HEK293 (cell line): ENCODE measurements around the gene EFHC1.

Source experiments
- BCL11B ChIP-seq: fragments of 450-650 bp; formaldehyde crosslinking; IDR thresholded peaks from 2 replicates; pipeline ENCODE4 v1.5.1; 2016; ENCODE audit warnings: low read depth, missing biosample characterization, missing genetic modification characterization
- ELK4 ChIP-seq: IDR thresholded peaks from 2 replicates; pipeline ENCODE4 v1.6.1; 2011; ENCODE audit warnings: mild to moderate bottlenecking, low read depth, low read length, borderline replicate concordance
- GLIS1 ChIP-seq: fragments of 450-650 bp; formaldehyde crosslinking; IDR thresholded peaks from 2 replicates; pipeline ENCODE4 v1.5.1; 2016; ENCODE audit warnings: missing biosample characterization, missing genetic modification characterization
- HOXD13 ChIP-seq: sonication (generic); formaldehyde crosslinking; IDR thresholded peaks from 2 replicates; pipeline ENCODE4 v1.8.0; 2022; ENCODE audit warnings: missing genetic modification reagents, borderline replicate concordance
- INSM2 ChIP-seq: fragments of 450-650 bp; formaldehyde crosslinking; IDR thresholded peaks from 2 replicates; pipeline ENCODE4 v1.5.1; 2016; ENCODE audit warnings: missing biosample characterization, missing genetic modification characterization
- KLF8 ChIP-seq: fragments of 450-650 bp; formaldehyde crosslinking; IDR thresholded peaks from 2 replicates; pipeline ENCODE4 v1.5.1; 2016; ENCODE audit warnings: missing biosample characterization, missing genetic modification characterization
- SETDB1 ChIP-seq: IDR thresholded peaks from one replicate; pipeline ENCODE4 v1.6.1; 2017; ENCODE audit warnings: mild to moderate bottlenecking, low read length, moderate library complexity, mixed read lengths; ENCODE audit not compliant: insufficient read length
- ZBTB17 ChIP-seq: fragments of 450-650 bp; formaldehyde crosslinking; IDR thresholded peaks from 2 replicates; pipeline ENCODE4 v1.5.1; 2016; ENCODE audit warnings: missing biosample characterization, missing genetic modification characterization
- ZFP3 ChIP-seq: fragments of 450-650 bp; formaldehyde crosslinking; IDR thresholded peaks from 2 replicates; pipeline ENCODE4 v1.5.1; 2016; ENCODE audit warnings: low read depth, missing biosample characterization, missing genetic modification characterization
- ZNF114 ChIP-seq: fragments of 450-650 bp; formaldehyde crosslinking; IDR thresholded peaks from 2 replicates; pipeline ENCODE4 v1.5.0; 2017; ENCODE audit warnings: missing biosample characterization, missing genetic modification characterization
- ZNF140 ChIP-seq: fragments of 450-650 bp; formaldehyde crosslinking; IDR thresholded peaks from 2 replicates; pipeline ENCODE4 v1.5.1; 2016; ENCODE audit warnings: missing biosample characterization, missing genetic modification characterization
- ZNF148 ChIP-seq: fragments of 450-650 bp; formaldehyde crosslinking; IDR thresholded peaks from 2 replicates; pipeline ENCODE4 v1.5.0; 2017; ENCODE audit warnings: missing biosample characterization, missing genetic modification characterization, borderline replicate concordance
- ZNF169 ChIP-seq: fragments of 450-650 bp; formaldehyde crosslinking; IDR thresholded peaks from 2 replicates; pipeline ENCODE4 v1.5.1; 2016; ENCODE audit warnings: missing biosample characterization, missing genetic modification characterization
- ZNF184 ChIP-seq: fragments of 450-650 bp; IDR thresholded peaks from 2 replicates; pipeline ENCODE4 v1.5.1; 2018; ENCODE audit warnings: missing biosample characterization, mild to moderate bottlenecking, missing genetic modification characterization
- ZNF223 ChIP-seq: fragments of 450-650 bp; formaldehyde crosslinking; IDR thresholded peaks from 2 replicates; pipeline ENCODE4 v1.5.1; 2016; ENCODE audit warnings: missing biosample characterization, missing genetic modification characterization
- ZNF23 ChIP-seq: fragments of 450-650 bp; formaldehyde crosslinking; IDR thresholded peaks from 2 replicates; pipeline ENCODE4 v1.5.1; 2016; ENCODE audit warnings: missing biosample characterization, missing genetic modification characterization, borderline replicate concordance
- ZNF266 ChIP-seq: fragments of 450-650 bp; formaldehyde crosslinking; IDR thresholded peaks from 2 replicates; pipeline ENCODE4 v1.5.1; 2016; ENCODE audit warnings: missing biosample characterization, missing genetic modification characterization, low read depth
- ZNF350 ChIP-seq: fragments of 450-650 bp; formaldehyde crosslinking; IDR thresholded peaks from 2 replicates; pipeline ENCODE4 v1.5.0; 2017; ENCODE audit warnings: missing biosample characterization, mild to moderate bottlenecking, missing genetic modification characterization
- ZNF404 ChIP-seq: fragments of 450-650 bp; formaldehyde crosslinking; IDR thresholded peaks from 2 replicates; pipeline ENCODE4 v1.5.1; 2017; ENCODE audit warnings: missing biosample characterization, missing genetic modification characterization
- ZNF416 ChIP-seq: fragments of 450-650 bp; formaldehyde crosslinking; IDR thresholded peaks from 2 replicates; pipeline ENCODE4 v1.5.1; 2016; ENCODE audit warnings: missing biosample characterization, missing genetic modification characterization
- ZNF449 ChIP-seq: fragments of 450-650 bp; formaldehyde crosslinking; IDR thresholded peaks from 2 replicates; pipeline ENCODE4 v1.5.1; 2017; ENCODE audit warnings: missing biosample characterization, mild to moderate bottlenecking, missing genetic modification characterization, moderate library complexity
- ZNF544 ChIP-seq: fragments of 450-650 bp; formaldehyde crosslinking; IDR thresholded peaks from 2 replicates; pipeline ENCODE4 v1.5.0; 2017; ENCODE audit warnings: missing biosample characterization, missing genetic modification characterization
- ZNF555 ChIP-seq: fragments of 450-650 bp; formaldehyde crosslinking; conservative IDR thresholded peaks from 2 replicates; pipeline ENCODE4 v1.5.1; 2017; ENCODE audit warnings: missing biosample characterization, mild to moderate bottlenecking, missing genetic modification characterization, inconsistent platforms
- ZNF571 ChIP-seq: fragments of 450-650 bp; formaldehyde crosslinking; IDR thresholded peaks from 2 replicates; pipeline ENCODE4 v1.5.0; 2017; ENCODE audit warnings: missing biosample characterization, missing genetic modification characterization
- ZNF639 ChIP-seq: fragments of 450-650 bp; formaldehyde crosslinking; IDR thresholded peaks from 2 replicates; pipeline ENCODE4 v1.5.1; 2016; ENCODE audit warnings: missing biosample characterization, missing genetic modification characterization
- ZNF645 ChIP-seq: fragments of 450-650 bp; formaldehyde crosslinking; IDR thresholded peaks from 2 replicates; pipeline ENCODE4; 2016; ENCODE audit warnings: missing biosample characterization, missing genetic modification characterization
- ZNF660 ChIP-seq: fragments of 450-650 bp; IDR thresholded peaks from 2 replicates; pipeline ENCODE4 v1.5.1; 2018; ENCODE audit warnings: missing biosample characterization, mild to moderate bottlenecking, missing genetic modification characterization
- ZNF704 ChIP-seq: fragments of 450-650 bp; formaldehyde crosslinking; IDR thresholded peaks from 2 replicates; pipeline ENCODE4 v1.5.1; 2016; ENCODE audit warnings: missing biosample characterization, missing genetic modification characterization
- ZNF777 ChIP-seq: fragments of 450-650 bp; formaldehyde crosslinking; IDR thresholded peaks from 2 replicates; pipeline ENCODE4 v1.5.1; 2017; ENCODE audit warnings: missing biosample characterization, missing genetic modification characterization, borderline replicate concordance
- ZNF843 ChIP-seq: fragments of 450-650 bp; formaldehyde crosslinking; IDR thresholded peaks from 2 replicates; pipeline ENCODE4 v1.5.1; 2016; ENCODE audit warnings: missing biosample characterization, missing genetic modification characterization
- ZSCAN23 ChIP-seq: fragments of 450-650 bp; formaldehyde crosslinking; IDR thresholded peaks from 2 replicates; pipeline ENCODE4 v1.5.1; 2016; ENCODE audit warnings: missing biosample characterization, missing genetic modification characterization

Gene EFHC1

GRCh38 chr6:52420668-52421358, 671 bp downstream of the EFHC1 start (continued):
- TF ChIP-seq ZNF645, result no peak
- TF ChIP-seq ZNF704 (tag by site-specific recombination), result no peak
- TF ChIP-seq ZNF544, result no peak
- no peak for TF ChIP-seq ZNF148 (tag by site-specific recombination)
- no peak for TF ChIP-seq ZNF266 (tag by site-specific recombination)
- TF ChIP-seq ZNF777 (tag by site-specific recombination), result no peak
- TF ChIP-seq ZFP3 (tag by site-specific recombination), result no peak
- TF ChIP-seq ZBTB17 (tag by site-specific recombination), result peak; percentile 98
- no peak for TF ChIP-seq GLIS1 (tag by site-specific recombination)
- TF ChIP-seq ZNF843 (tag by site-specific recombination), result no peak
- no peak for TF ChIP-seq ZNF223 (tag by site-specific recombination)
- no peak for TF ChIP-seq ZNF555 (tag by site-specific recombination)
- no peak for TF ChIP-seq ZNF184 (tag by site-specific recombination)
- peak; percentile 60 for TF ChIP-seq ZNF639
- TF ChIP-seq BCL11B (tag by site-specific recombination), result no peak; the same call in 1 of the 2 replicates
- no peak for TF ChIP-seq ZNF350 (tag by site-specific recombination)
- TF ChIP-seq SETDB1, result no peak
- TF ChIP-seq ZNF114 (tag by site-specific recombination), result no peak
- TF ChIP-seq ZSCAN23 (tag by site-specific recombination), result no peak; the same call in 1 of the 2 replicates
- no peak for TF ChIP-seq ELK4
- peak; percentile 93 for TF ChIP-seq KLF8 (tag by site-specific recombination)
- TF ChIP-seq ZNF169 (tag by site-specific recombination), result no peak
- no peak for TF ChIP-seq ZNF571 (tag by site-specific recombination)
- no peak for TF ChIP-seq ZNF449 (tag by site-specific recombination)
- no peak for TF ChIP-seq ZNF23 (tag by site-specific recombination)
- no peak for TF ChIP-seq ZNF660 (tag by site-specific recombination)
- TF ChIP-seq ZNF140 (tag by site-specific recombination), result peak; percentile 56; the same call in 1 of the 2 replicates
- peak; percentile 37; the same call in 1 of the 2 replicates for TF ChIP-seq INSM2 (tag by site-specific recombination)
- TF ChIP-seq ZNF404, result no peak
- no peak for TF ChIP-seq HOXD13 (CRISPR knock-in tag)
- no peak for TF ChIP-seq ZNF416 (tag by site-specific recombination)
